Activated T-cell treated with anti-CD3 and anti-CD28 coated beads, Interleukin-2, amount 50 U/mL, for 72 hours (primary cell): Measurements from ENCODE around the gene DYRK2. TPM values are rescaled to one million over a fixed set of nuclear protein-coding genes. Genes with fewer than 3 reads are reported as not detected.

Experiments used
- ATAC-seq, 2 donors: fragments of 150-1000 bp; cut with Tn5 transposase; replicated peaks in 1 of 2; 2 replicates each; pipeline ENCODE4 v1.10.0; 2021; ENCODE audit warnings: moderate library complexity in 2 of 2, mild to moderate bottlenecking in 1 of 2
- DNase-seq, 2 donors: peaks; one replicate each; pipeline ENCODE4 v3.0.0; 2021 to 2022; ENCODE audit warnings: mixed read lengths in 1 of 2
- H3K27ac Mint-ChIP-seq: one replicate; pipeline ENCODE4 v1.8.0; 2022; ENCODE audit warnings: mild to moderate bottlenecking, moderate library complexity, mixed read lengths
- H3K27me3 Mint-ChIP-seq: one replicate; pipeline ENCODE4 v1.8.0; 2022; ENCODE audit warnings: low read depth, mixed read lengths
- H3K36me3 Mint-ChIP-seq, 2 donors: one replicate each; pipeline ENCODE4 v1.8.0; 2022; ENCODE audit warnings: mixed read lengths in 2 of 2, mild to moderate bottlenecking in 1 of 2; ENCODE audit not compliant: insufficient read depth in 2 of 2
- H3K4me1 Mint-ChIP-seq: one replicate; pipeline ENCODE4 v1.8.0; 2022; ENCODE audit warnings: low read depth, mixed read lengths
- H3K4me3 Mint-ChIP-seq, 2 donors: one replicate each; pipeline ENCODE4 v1.8.0; 2022; ENCODE audit warnings: mild to moderate bottlenecking in 2 of 2, mixed read lengths in 2 of 2, moderate library complexity in 2 of 2
- H3K9me3 Mint-ChIP-seq, 2 donors: one replicate each; pipeline ENCODE4 v1.8.0; 2022; ENCODE audit warnings: mixed read lengths in 2 of 2
- total RNA-seq, 2 donors: library from RNA; stranded (reverse); gene quantifications; one replicate each; pipeline ENCODE4 v1.2.3, GENCODE V29; 2022

The DYRK2 gene
- 10 to 100 TPM; 27.3 to 30.3 TPM for total RNA-seq

GRCh38 chr12:67648521-67649260 is at the start of gene DYRK2:
Gene DYRK2 (plus strand): TSS chr12:67648745. CDS start chr12:67649134, 389 bp downstream.
- Mint-ChIP-seq H3K4me1 (peaks cover 45% of the 10 kb centered on the region), H3K27me3 (no peaks in the 10 kb centered on the region), H3K27ac (peak within 1 kb of the TSS; percentile 67), H3K9me3 (no peaks in the 10 kb centered on the region), H3K36me3 (peaks cover 7 to 9% of the 10 kb centered on the region in 2 donors), H3K4me3 (peak within 1 kb of the TSS; percentile 79 to 99)
- peak; percentile 66 to 78 for DNase-seq
- peak; percentile 66 to 68 for ATAC-seq

DNA sequence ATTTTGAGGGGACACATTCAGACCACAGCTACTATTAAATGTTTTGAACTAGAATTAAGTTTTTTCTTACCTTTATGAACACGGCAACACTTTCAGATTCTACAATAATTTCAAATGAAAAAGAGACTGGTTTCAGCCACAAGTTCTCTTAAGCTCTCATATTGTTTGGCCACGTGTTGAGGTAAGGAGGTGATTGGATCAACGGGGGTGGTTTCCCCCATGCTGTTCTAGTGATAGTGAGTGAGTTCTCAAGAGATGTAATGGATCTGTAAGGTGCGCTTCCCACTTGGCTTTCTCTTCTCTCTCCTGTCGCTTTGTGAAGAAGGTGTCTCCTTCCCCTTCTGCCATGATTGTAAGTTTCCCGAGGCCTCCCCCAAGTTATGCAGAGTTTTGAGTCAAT is 48.9 kb upstream of the DYRK2 start:
- no peak overlapping the region for H3K4me3 Mint-ChIP-seq

GRCh38 chr12:67601126-67601525 is 47.4 kb upstream of the DYRK2 start:
- Mint-ChIP-seq H3K9me3 (peaks cover 2 to 3% of the 10 kb centered on the region in 2 donors), H3K27ac (no peak overlapping the region), H3K4me3 (no peak overlapping the region), H3K4me1 (no peaks in the 10 kb centered on the region), H3K36me3 (peaks cover 2 to 3% of the 10 kb centered on the region in 2 donors), H3K27me3 (no peaks in the 10 kb centered on the region)
- ATAC-seq = no peak
- DNase-seq = no peak

More for the DNA sequence above, 48.9 kb upstream of the DYRK2 start:
- ATAC-seq (no peak), DNase-seq (no peak)
- Mint-ChIP-seq H3K4me1 (peaks cover 2% of the 10 kb centered on the region), H3K27me3 (no peaks in the 10 kb centered on the region), H3K36me3 (peaks cover 2 to 3% of the 10 kb centered on the region in 2 donors), H3K27ac (no peak overlapping the region), H3K9me3 (peaks cover 2 to 3% of the 10 kb centered on the region in 2 donors)

DNA sequence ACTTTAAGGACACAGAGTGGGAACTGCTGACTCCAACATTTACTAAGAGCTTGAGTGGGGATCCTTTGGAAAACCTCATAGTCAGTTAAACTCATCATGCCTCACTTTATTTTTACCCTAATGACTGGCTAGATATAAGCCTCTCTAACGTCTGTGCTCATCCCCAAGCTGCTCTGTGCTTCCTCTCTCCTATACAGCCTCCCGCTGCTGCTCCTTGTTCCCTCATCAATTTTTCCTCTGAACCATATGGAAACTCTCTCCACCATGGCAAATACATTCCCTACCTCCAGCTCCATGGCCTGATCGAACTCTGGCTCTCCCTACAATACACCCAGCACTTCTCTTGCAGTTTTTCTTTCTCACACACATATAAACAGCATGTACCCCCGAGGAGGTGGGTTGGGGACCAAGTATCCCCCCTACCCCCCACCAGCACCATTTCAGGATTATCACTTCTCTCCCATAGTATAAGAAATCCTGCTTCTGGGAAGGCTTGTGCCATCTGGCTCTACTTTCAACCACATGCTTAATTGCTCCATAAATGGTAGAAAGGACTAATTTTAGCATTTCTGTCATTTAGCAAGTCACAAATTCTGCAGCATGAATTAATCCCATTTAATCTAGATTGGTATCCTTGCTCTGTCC is 39.2 kb upstream of the DYRK2 start:
- Mint-ChIP-seq H3K36me3 (no peaks in the 10 kb centered on the region), H3K4me1 (no peaks in the 10 kb centered on the region), H3K4me3 (no peak overlapping the region), H3K27me3 (no peaks in the 10 kb centered on the region), H3K27ac (no peak overlapping the region), H3K9me3 (no peaks in the 10 kb centered on the region)
- ATAC-seq = no peak
- DNase-seq = no peak

DNA sequence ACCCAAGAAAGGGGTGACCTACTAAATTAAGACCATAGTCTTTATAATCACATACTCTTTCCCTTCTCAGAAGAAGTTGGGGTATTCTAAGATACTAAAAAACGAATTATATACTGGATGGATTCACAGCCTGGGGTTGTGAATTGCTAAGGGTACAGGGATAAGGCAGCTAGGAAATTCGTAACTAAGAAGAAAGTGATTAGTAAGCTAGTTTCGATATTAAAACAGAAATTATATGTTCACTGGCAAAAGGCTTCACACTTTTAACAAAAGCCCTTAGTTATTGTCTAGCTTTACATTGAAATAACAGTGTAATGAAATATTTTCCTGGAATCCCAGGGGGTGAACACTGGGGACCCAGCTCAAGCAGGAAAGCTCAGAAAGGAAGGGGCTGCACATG is 35.5 kb upstream of the DYRK2 start:
- ATAC-seq = no peak
- DNase-seq = no peak
- no peak overlapping the region for H3K4me3 Mint-ChIP-seq
- H3K27me3 Mint-ChIP-seq = no peaks in the 10 kb centered on the region
- H3K27ac Mint-ChIP-seq = no peak overlapping the region
- H3K4me1 Mint-ChIP-seq = peaks cover 6% of the 10 kb centered on the region
- H3K36me3 Mint-ChIP-seq = no peaks in the 10 kb centered on the region
- no peaks in the 10 kb centered on the region for H3K9me3 Mint-ChIP-seq

DNA sequence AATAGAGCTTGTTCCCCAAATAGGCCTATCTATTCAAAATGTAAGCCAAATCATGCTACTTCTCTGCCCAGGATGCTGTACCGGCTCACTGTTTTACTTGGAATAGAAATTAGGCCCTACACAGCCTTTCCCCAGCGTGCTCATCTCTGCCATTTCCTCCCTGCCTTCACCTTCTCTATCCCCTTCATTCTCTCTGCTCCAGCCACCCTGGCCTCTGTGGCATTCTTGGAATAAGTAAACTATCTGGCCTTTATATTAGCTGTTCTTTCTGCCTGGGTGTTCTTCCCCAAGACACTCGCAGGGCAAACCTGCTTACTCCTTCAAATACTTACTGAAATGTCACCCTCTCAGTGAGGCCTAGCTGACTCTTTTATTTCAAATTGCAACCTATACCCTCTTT is 30.9 kb upstream of the DYRK2 start:
- DNase-seq (no peak), ATAC-seq (no peak)
- no peak overlapping the region for H3K4me3 Mint-ChIP-seq
- H3K9me3 Mint-ChIP-seq = no peaks in the 10 kb centered on the region
- H3K36me3 Mint-ChIP-seq = no peaks in the 10 kb centered on the region
- no peak overlapping the region for H3K27ac Mint-ChIP-seq
- peaks cover 9% of the 10 kb centered on the region for H3K4me1 Mint-ChIP-seq
- no peaks in the 10 kb centered on the region for H3K27me3 Mint-ChIP-seq

DNA sequence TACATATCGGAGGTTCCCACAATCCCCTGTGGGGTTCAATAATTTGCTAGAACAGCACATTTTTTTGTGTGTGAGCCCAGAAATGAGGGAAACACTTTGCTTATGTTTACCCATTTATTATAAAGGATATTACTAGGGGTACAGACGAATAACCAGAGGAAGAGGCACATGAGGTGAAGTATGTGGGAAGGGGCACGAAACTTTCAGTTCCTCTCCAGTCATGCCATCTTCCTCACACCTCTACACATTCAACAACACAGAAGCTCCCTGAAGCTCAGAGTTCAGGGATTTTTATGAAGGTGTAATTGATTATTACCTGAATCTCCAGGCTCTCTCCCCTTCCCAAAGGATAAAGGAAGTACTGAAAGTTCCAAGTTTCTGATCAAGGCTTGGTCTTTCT is 30.2 kb upstream of the DYRK2 start:
- DNase-seq = no peak
- no peak for ATAC-seq
- Mint-ChIP-seq H3K9me3 (no peaks in the 10 kb centered on the region), H3K27me3 (no peaks in the 10 kb centered on the region), H3K27ac (no peak overlapping the region), H3K4me3 (no peak overlapping the region), H3K4me1 (peaks cover 9% of the 10 kb centered on the region), H3K36me3 (no peaks in the 10 kb centered on the region)

DNA sequence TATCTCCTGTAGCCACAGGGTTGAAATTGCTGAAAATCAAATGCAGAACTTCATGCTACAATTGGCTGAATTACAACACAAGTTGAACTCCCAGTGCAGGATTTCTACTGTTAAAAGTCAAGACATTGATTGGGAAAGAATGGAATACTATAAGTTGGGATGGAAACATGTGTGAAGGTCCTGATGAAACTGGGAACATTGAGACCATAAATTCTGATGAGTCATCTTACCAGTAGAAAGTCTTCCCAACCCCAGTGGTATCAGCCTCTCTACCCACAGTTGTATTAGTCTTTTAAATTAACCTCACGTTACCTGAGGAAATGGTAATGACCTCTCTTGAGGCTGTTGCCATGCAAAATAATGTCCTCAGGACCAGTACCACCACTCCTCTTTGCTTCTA is 27.4 kb upstream of the DYRK2 start:
- H3K36me3 Mint-ChIP-seq = peaks cover 0 to 2% of the 10 kb centered on the region in 2 donors
- DNase-seq = no peak
- H3K27ac Mint-ChIP-seq = no peak overlapping the region
- no peaks in the 10 kb centered on the region for H3K9me3 Mint-ChIP-seq
- H3K4me3 Mint-ChIP-seq = no peak overlapping the region
- H3K4me1 Mint-ChIP-seq = peaks cover 9% of the 10 kb centered on the region
- no peaks in the 10 kb centered on the region for H3K27me3 Mint-ChIP-seq
- ATAC-seq = no peak

DNA sequence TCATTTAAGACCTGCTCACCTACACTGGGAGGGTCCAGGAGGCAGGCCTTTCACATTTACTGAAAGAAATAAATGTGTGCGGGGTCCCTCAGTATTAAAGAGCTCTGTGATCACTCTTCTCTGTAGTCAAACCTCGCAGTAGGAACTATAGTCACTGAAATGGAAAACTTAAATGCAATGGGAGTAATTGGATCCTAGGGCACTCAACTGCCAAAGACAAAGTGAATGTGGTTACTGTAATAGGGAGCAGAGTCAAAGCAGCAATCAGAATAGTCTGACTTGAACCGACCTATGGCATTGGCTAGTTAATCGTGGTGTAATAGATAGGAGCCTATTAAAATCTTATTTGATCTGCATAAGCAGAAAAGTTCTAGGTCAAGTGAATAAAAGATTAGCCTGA is 26.6 kb upstream of the DYRK2 start:
- H3K27me3 Mint-ChIP-seq = no peaks in the 10 kb centered on the region
- no peak overlapping the region for H3K27ac Mint-ChIP-seq
- no peak for ATAC-seq
- H3K9me3 Mint-ChIP-seq = no peaks in the 10 kb centered on the region
- H3K36me3 Mint-ChIP-seq = peaks cover 0 to 2% of the 10 kb centered on the region in 2 donors
- H3K4me3 Mint-ChIP-seq = no peak overlapping the region
- H3K4me1 Mint-ChIP-seq = peaks cover 9% of the 10 kb centered on the region
- DNase-seq = no peak

DNA sequence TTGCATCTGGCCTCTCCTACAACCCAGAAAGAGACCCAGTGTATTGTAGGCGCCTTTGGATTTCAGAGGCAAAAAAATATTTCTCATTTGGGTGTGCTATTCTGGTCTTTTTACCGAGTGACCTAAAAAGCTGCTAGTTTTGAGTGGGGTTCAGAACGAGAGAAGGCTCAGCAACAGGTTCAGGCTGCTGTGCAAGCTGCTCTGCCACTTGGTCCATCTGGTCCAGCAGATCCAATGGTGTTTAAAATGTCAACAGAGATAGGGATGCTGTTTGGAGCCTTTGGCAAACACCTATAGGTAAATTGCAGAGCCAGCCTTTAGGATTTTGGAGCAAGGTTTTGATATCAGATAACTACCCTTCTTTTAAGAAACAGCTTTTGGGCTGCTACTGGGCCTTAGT is 25.3 kb upstream of the DYRK2 start:
- no peak overlapping the region for H3K4me3 Mint-ChIP-seq
- H3K4me1 Mint-ChIP-seq = peaks cover 5% of the 10 kb centered on the region
- H3K9me3 Mint-ChIP-seq = no peaks in the 10 kb centered on the region
- peaks cover 0 to 2% of the 10 kb centered on the region in 2 donors for H3K36me3 Mint-ChIP-seq
- no peaks in the 10 kb centered on the region for H3K27me3 Mint-ChIP-seq
- no peak overlapping the region for H3K27ac Mint-ChIP-seq
- no peak for DNase-seq
- ATAC-seq = no peak

GRCh38 chr12:67624355-67624754 is 24.2 kb upstream of the DYRK2 start:
- Mint-ChIP-seq H3K4me1 (peaks cover 16% of the 10 kb centered on the region), H3K4me3 (no peak overlapping the region), H3K27ac (no peak overlapping the region), H3K9me3 (peaks cover 4 to 6% of the 10 kb centered on the region in 2 donors), H3K27me3 (no peaks in the 10 kb centered on the region), H3K36me3 (peaks cover 7 to 8% of the 10 kb centered on the region in 2 donors)
- DNase-seq (no peak), ATAC-seq (no peak)

DNA sequence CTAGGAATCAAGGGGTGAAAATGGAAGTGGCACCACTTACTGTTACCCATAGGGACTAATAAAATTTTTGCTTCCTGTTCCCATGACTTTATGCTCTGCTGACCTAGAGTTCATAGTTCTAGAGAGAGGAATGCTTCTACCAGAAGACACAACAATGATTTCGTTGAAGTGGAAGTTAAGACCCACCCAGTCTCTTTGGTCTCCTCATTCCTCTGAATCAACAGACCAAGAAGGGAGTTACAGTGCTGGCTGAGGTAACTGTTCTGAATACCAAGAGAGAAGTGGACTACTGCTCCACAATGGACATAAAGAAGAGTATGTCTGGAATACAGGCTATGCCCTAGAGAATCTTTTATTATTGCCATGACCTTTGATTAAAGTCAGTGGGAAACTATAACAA is 23.5 kb upstream of the DYRK2 start:
- H3K4me1 Mint-ChIP-seq = peaks cover 22% of the 10 kb centered on the region
- no peak overlapping the region for H3K27ac Mint-ChIP-seq
- H3K9me3 Mint-ChIP-seq = peaks cover 6 to 8% of the 10 kb centered on the region in 2 donors
- no peaks in the 10 kb centered on the region for H3K27me3 Mint-ChIP-seq
- DNase-seq (no peak), ATAC-seq (no peak)
- H3K4me3 Mint-ChIP-seq = no peak overlapping the region
- peaks cover 10 to 12% of the 10 kb centered on the region in 2 donors for H3K36me3 Mint-ChIP-seq

DNA sequence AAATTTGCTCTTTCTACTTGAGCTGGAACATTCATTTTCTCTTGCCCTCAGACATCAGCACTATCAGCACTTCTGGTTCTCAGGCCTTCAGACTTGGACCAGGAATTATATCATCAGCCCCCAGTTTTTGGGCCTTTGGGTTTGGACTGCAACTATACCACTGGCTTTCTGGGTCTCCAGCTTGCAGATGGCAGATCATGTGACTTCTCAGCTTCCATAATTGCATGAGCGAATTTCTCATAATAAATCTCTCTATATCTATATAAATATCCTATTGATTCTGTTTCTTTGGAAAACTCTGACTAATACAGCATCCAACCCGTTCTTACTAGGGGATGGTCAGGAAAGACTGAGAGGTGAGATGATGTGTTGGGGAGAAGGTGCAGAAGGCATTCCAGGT is 22.4 kb upstream of the DYRK2 start:
- ATAC-seq (no peak), DNase-seq (no peak)
- no peak overlapping the region for H3K27ac Mint-ChIP-seq
- H3K27me3 Mint-ChIP-seq = no peaks in the 10 kb centered on the region
- H3K4me3 Mint-ChIP-seq = no peak overlapping the region
- H3K4me1 Mint-ChIP-seq = peaks cover 34% of the 10 kb centered on the region
- H3K9me3 Mint-ChIP-seq = peaks cover 6 to 8% of the 10 kb centered on the region in 2 donors
- peaks cover 10 to 12% of the 10 kb centered on the region in 2 donors for H3K36me3 Mint-ChIP-seq
